Measurements from ENCODE around the gene IQCH.
A peak's percentile ranks its signal among the peaks of the same experiment; 100 is the strongest.
"Not testable (repeated sequence)": the region's sequence is repeated elsewhere in the genome, so short reads cannot be mapped to it uniquely, and the experiment has no call there.

The IQCH gene

DNA sequence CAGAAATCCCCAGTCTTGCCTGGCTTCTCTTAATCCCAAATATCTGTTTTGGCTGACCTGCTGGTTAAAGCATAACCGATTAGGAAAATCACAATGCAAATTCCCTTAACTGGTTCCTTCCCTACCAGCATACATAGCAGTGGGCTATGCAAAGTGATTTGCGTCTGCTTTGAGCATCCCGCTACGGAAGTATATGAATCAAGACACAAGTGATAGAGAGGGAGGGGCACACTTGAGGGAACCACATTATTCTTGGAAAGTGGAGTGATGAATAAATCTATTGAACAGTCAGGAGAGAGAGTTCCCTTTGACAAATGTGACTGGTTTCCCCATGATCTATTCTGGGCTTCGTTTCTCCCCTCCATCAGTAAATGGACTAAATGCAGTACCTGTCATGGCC lies 146.8 kb downstream of the IQCH start:
- DNase-seq = no peak

DNA sequence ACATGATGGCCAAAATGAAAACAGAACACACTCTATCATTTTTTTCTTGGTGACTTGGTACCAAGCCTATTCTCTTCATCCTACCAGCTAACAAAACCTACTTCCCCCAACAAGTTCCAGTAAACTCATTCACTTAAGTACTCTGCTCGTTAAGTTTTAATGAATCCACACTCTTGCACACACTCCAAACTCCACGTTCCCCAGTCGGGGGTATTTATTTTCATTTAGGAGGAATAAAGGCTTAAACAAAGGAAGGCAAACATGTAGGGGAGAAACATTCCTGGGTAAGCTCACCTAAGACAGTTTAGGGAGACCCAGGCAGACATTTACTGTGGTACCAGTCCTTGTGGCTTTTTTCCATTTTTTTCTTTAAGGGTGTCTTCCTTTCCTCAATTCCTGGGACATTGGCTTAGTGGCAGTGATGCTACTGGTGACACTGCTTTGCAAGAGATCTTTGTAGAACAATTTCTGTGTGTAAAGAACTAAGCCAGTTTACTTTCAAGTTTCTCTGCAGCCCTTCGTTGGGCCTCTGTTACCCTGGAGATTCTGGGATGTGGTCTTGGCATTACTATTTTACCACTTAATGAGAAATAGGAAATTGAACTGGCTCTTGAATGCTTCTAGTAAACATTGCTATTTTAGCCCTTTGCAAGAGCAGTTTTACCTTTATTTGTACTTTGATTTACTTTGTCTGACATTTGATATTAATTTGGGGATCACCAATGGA lies 149.0 kb downstream of the IQCH start:
- DNase-seq = no peak

DNA sequence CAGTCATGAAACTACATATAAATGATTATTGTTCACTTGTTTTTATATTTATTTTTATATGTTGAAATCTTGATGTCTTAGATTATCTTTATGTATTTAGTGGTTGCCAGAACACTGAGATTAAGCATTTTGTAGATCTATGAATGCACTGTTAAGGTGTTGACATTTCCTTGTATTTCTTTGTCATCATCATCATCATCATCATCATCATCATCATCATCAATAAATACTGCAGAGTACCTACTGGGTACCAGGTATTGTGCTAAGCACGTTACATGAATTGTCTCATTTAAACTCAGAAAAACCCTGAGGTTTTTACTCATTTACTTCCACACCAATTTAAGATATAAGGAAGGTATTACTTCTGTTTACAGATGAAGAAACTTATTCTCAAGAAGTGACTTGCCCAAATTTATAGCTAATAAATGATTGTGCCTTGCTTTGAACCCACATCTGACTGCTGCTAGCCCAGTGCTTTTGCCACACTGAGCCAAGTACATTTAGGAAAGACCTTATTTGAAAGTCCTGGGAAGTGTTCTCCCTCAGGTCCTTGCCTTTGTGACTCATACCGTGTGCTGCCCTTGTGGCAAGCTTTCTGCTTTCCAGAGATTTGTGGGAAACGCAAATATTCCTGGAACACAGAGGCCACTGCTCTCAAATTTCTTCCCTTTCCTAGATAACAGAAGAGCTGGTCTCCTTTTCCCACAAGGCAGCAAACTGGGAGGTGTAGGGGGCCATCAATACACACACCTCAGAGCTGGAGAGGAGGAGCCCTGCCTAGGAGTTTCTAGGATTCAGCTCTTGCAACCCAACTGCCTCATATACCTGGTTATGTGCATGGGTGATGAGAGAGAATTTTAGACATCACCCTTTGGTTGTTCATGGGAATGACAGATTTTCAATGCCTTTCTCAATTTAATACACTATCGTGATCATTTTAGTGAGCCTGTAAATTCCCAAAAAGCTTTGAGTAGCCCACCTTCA lies 150.9 kb downstream of the IQCH start:
- DNase-seq = no peak

DNA sequence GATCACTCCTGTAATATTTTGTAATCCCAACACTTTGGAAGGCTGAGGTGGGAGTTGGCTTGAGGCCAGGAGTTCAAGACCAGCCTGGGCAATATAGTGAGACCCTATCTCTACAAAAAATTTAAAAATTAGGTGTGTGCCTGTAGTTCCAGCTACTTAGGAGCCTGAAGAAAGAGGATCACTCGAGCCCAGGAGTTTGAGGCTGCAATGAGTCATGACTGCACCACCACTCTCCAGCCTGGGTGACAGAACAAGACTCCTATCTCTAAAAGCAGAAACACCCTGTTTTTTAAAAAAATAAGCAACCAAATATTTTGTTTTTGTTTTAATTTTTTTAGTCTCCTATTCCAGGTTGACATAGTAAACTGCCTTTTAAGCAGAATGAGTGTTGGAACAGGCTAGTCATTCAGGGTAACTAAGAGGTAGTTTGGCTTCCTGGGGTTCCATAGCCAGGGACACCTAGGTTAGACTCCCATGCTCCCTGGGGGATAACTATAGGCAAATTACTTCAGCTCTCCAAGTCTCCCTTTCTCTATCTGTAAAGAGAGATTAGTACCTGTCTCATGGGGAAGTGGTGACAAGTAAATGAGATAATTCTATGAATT lies 151.8 kb downstream of the IQCH start:
- no peak for DNase-seq

DNA sequence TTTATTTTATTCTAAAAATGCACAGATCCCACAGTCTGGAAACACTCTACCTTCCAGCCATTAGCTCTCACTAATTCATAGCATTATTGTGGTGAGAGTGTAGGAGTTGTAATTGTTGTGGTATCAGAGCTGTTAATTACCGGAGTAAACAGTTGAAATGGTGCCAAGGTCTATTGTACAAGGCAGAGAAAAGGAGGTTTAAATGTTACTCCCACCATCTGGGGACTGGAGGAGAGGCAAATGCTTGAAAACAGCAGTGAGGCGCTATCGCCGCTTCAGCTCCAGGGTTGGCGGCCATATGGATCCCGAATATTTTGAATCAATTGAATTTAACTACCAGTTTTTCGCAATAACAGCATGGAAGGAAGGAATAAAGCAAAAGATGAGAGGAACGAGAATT lies 153.2 kb downstream of the IQCH start:
- DNase-seq = no peak

DNA sequence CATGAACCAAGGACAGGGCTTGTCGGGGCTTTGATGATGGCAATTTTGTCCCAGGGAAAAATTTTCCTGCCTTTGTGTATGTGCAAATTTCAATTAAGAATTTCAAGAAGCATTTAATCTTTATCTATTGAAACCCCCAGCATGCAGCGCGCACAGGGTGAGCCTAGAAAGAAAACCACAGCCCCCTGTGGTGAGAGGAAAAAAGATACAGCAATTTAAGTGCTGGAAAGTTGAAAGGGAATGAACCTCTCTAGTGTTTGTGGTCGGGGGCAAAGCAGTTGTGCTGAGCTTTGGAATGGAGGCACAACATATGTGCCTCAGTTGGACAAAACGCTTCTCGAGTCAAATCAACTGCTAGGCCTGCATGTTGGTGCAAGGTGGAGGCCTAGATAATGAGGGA lies 154.6 kb downstream of the IQCH start:
- no peak for DNase-seq

DNA sequence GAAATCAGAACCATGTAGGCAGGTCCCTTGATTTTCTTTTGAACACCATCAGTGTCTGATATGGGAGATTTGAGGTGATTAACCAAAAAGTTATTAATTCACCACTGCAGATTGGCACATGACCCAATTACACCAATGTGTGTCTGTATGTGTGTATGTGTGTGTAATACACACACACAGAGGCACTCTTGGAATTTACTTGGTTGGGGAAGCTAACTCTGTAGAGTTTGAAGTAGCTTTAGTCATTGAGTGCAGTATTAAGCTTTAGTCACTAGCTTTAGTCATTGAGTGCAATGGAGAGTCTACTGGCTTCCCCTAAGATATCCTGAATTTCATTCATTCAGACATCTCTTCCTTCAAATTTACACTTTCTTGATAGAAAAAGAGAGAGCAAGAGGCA lies 156.9 kb downstream of the IQCH start:
- DNase-seq = no peak

DNA sequence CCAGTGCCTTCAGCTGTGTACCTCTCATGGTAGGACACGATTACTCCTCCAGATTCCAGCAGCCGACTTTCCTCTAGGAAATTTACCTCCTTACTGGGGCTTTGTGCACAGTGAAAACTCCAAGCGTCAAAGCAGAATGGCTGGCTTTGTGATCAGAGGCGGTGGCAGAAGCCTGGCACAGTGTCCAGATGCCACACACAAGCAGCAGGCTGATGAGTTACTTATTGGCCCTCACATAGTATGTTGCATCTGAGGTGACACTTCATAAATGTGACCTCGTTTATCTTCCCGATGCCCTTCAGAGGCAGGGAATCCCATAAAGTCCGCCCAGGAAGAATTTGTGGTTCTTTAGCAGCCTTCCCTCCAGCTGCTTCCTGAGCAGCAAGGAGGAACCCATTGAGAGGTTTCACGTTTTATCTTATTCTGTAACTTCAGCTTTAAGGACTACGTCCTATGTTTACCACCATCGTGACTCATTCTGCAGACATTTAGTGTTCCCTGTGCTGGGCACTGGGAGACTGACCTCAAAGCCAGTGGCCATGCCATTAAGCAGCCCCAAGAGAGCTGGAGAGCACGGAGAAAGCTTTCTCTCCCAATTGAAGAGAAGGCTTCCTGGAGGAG lies 159.3 kb downstream of the IQCH start:
- no peak for DNase-seq

DNA sequence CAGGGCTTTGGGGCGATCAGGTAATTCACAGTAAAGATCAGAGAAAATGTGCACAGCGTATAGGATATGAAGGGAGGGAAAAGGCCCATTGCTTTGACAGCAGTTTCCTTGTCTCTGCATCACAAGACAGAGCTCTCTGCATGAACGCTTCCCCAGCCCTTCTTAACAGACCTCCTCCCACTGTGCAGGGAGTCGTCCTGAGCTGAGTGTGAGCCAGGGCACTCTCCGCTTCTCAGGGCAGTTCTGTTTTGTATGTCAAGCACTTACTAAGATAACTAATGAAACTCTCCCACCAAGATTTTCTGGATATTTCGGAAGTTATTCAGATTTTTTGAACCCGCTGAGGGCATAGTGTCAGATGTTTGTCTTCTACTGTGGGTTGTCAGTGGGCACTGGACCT lies 160.6 kb downstream of the IQCH start:
- DNase-seq = no peak

DNA sequence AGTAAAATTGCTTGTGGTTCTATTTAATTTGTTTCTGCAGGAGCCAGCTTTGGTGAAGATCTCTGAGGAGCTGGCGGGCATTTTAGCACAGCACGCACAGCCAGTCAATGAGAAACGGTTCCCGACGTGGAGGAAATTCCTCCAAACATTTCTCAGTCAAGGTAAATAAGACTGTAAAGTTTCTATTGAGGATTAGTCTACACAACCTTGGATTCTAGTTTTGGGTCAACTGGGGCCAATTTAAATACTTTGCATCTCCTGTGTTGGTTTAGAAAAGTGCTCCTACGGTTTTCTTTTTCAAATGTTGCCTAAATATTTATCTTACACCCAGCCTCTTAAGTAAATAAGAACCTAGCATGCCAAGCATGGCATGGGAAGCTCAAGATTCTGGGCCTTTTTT lies 162.3 kb downstream of the IQCH start:
- DNase-seq = no peak

DNA sequence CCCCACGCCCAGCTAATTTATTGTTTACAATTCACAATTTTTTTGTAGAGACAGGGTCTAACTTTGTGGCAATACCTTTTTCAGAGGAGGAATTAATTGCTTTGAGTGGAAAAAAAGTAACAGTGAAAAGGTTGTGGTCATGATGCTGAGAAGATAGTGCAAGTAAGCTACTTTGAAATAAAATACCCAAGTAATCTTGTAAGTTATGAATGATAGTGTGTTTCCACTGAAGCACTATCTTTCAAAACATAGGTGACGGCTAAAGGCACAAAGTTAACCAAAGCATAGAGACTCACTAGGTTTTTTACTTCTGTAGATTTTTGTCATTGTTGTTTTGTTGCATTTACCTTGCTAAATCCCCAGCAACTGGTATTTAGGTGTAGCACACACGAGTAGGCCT lies 165.1 kb downstream of the IQCH start:
- no peak for DNase-seq

DNA sequence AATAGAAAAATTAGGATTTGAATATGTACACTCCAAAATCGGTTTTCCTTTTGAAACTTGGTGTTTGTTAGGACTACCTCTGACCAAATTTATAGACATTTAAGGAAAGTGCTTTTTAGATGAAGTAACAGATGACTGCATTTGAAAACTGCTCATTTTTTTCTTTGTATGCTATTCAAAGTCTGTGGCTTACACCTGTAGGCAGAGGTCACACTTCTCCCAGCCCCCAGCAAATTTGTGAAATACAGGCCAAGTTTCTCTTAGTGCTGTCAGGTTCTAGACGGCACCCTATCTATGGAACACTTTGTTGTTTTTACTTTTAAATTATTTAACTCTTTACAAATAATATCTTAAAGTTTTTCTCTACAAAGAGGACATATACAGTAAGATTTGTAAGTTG lies 165.6 kb downstream of the IQCH start:
- DNase-seq = no peak

DNA sequence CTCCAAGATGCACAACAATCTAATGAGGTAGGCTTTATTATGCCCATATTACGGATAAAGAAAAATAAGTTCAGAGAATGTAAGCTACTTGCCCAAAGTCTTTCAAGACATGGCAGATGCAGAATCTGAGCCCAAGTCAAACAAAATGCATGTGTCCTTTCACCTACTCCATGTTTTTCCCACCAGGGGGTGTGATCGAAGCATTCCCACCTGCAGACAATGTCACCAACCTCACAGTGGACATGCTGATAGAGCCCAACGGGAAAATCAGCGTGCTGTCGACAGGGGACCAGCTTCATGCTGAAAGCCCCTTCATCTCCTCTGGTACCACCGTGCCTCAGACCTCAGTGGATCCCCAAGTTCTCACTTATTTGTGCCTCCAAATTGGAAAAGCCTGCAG lies 166.5 kb downstream of the IQCH start:
- DNase-seq = no peak

DNA sequence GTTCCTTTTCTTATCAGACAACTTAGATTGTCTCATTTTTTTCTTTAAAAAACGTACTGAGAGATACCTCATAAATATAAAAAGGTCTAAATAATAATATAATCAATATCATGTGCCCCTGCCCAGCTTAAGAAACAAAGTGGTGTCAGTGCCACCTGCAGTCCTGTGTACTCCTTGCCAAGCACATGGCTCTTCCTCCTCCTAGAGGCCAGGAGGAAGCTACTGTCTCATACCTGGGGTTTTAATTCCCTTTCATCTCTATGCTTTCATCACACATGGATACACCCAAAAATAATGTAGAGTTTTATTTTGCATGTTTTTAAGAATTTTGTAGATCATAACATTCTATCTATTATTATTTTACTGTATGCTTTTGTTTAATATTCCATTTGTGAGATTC lies 167.7 kb downstream of the IQCH start:
- no peak for DNase-seq

DNA sequence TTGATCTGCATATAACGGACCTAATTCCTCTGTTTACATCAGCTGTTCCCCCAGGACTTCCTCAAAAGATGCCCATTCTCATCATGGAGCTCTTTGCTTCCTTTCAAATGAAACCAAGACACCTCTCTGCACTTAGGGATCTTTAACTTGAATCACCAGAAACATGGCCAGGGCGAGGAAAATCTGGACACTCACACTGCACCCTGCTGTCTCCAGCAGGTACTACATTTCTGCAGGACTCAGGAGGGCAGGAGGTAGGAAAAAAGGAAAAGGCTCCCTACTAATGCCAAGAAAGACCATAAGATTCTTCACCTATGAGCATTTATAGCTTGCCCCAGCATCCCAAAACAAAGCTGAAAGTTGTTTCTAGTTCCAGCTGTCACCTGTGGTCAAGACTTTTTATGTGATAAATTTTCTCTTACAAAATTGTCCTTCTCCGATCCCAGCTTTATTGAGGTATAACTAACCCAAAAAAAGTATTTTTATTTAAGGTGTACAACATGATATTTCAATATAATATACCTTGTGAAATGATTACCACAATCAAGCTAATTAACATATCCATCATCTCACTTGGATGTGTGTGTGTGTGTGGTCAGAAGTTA lies 179.0 kb downstream of the IQCH start:
- peak in 1 of 6 experiments; percentile 1 for DNase-seq

DNA sequence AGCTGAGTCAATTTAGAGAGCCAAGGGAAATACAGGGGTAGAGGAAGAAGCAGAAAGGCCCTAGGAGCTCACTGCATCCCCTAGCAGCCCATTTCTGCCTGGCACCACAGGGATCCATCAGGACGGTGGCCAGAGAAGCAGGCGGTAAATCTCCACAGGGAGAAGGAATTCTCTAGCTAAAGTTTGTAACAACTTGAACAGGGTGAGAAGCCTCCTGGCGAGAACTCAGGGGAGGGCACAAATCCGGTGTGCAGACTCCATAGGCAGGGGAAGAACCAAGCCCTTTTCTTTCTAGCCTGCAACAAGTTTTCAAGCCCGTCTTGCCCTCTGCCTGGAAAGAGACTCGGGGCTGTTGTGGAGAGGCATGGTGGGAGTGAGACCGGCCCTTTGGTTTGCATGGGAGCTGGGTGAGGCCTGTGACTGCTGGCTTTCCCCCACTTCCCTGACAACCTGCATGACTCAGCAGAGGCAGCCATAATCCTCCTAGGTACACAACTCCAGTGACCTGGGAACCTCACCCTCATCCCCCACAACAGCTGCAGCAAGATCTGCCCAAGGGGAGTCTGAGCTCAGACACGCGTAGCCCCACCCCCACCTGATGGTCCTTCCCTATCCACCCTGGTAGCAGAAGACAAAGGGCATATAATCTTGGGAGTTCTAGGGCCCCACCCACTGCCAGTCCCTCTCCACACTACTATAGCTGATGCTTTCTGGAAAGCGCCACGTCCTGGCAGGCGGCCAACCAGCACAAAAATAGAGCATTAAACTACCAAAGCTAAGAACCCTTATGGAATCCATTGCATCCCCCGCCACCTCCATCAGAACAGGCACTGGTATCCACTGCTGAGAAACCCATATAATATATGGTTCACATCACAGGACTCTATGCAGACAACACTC lies 182.0 kb downstream of the IQCH start:
- DNase-seq = not testable (repeated sequence)

DNA sequence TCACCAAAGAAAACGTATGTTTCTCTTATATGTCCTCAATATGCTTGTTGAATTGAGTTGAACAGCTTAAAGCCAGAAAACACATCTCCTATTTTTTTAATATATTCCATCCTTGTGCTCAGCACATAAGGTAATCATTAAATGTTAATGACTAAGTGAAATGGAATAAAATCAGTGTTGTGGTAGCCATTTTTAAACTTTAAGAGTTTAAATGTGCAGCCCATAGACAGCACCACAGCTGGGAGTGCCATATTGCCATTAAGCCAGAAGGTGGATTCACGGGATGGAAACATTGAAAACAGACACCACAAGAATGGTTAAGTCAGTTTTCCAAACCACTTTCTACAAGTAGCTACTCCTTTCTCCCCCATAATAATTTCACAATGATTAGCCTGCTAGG lies 189.5 kb downstream of the IQCH start:
- DNase-seq = no peak

DNA sequence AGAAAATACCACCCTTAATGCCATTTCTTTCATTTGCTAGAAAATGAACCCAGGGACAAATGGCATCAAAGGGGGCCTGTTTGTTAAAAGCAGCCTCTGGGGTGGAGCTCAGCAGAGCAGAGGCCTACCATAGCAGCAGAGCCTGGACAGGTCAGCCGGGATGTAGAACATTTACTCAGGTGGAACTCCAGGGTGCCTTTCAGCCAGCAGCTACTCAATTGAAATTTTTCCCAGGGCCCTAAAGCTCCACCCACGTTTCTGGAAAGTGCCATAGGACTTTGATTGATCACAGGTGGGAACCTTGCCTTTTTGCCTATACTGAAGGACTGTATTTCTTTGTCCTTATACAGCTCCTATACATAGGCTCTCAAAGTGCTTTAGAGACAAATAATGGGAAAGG lies 191.9 kb downstream of the IQCH start:
- no peak for DNase-seq

DNA sequence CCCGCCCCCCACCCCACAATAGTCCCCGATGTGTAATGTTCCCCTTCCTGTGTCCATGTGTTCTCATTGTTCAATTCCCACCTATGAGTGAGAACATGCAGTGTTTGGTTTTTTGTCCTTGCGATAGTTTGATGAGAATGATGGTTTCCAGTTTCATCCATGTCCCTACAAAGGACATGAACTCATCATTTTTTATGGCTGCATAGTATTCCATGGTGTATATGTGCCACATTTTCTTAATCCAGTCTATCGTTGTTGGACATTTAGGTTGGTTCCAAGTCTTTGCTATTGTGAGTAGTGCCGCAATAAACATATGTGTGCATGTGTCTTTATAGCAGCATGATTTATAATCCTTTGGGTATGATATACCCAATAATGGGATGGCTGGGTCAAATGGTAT lies 193.8 kb downstream of the IQCH start:
- not testable (repeated sequence) for DNase-seq

DNA sequence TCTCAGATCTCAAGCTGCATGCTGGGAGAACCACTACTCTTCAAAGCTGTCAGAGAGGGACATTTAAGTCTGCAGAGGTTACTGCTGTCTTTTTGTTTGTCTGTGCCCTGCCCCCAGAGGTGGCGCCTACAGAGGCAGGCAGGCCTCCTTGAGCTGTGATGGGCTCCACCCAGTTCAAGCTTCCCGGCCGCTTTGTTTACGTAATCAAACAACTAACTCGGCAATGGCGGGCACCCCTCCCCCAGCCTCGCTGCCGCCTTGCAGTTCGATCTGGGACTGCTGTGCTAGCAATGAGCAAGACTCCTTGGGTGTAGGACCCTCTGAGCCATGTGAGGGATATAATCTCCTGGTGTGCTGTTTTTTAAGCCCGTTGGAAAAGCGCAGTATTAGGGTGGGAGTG lies 199.1 kb downstream of the IQCH start:
- not testable (repeated sequence) for DNase-seq

DNA sequence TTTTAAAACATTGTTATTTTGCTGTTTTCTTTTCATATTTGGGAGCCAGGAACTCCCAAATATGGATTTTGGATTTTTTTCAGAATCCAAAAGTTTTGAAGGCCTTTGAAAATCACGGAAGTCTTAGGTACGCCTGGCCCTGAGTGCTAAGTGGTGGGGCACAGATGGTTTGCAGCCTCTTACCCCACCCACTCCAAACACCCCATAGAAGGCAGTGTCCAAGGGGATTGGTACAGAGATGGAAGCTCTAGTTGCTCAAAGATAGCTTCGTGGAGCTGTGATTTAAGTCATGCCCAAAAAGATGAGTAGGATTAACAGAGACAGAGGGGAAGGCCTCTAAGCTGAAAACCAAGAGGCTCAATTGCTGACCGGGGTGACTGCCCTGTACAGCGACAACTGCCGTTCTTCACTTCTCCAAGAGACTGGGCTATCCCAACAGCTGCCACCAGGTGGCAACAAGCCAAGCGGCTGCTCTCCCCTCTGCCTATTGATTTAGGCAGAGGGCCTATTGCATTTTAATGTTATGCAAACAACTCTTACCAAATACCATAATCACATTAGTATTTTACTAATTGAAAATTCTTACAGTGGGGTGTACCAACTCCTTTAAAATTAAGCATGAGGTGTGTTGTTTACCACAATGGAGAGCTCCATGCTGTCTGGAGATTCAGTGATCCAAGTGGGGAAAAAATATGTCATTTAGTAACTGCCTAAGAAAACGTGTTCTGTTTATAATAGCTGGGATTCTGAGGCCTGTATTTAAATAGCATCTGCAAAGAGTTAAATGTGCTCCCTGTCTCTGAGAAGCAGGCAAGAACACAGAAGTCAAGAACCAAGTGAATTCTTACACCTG lies 202.3 kb downstream of the IQCH start:
- DNase-seq = peak; percentile 48 to 79 (median 69)
